NOMO-1 treated with dmso at 0.1 percent for 144 hours (cell line): Measurements from ENCODE around the gene GOLGA1.

Source experiments
- DNase-seq: peaks from one replicate; lab custom pipeline; 2025; ENCODE audit not compliant: unreplicated experiment; lab: John Stamatoyannopoulos, UW

GOLGA1 gene

GRCh38 chr9:124886461-124886860 lies 54.4 kb downstream of the GOLGA1 start:
- no peak for DNase-seq

DNA sequence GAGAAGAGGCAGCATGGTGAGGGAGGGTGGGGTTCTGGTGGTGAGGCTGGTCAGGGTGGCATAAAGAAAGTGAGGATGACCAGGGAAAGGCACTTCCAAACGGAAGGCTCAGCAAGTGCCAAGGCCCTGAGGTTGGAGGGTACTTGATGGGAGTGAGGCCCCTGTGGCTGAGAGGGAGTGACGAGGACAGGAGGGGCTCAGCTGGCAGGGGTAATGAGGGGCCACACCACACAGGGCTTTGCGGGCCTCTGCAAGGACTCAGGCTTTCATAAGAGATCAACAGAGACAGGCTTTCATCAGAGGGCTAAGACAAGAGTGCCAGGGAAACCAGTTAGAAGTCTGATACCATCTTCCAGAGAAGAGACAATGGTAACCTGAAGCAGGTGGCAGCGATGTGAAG lies 55.3 kb downstream of the GOLGA1 start:
- DNase-seq: no peak

- DNase-seq: no peak
Observed at GRCh38 chr9:124884376-124884775, 56.5 kb downstream of the GOLGA1 start.

DNA sequence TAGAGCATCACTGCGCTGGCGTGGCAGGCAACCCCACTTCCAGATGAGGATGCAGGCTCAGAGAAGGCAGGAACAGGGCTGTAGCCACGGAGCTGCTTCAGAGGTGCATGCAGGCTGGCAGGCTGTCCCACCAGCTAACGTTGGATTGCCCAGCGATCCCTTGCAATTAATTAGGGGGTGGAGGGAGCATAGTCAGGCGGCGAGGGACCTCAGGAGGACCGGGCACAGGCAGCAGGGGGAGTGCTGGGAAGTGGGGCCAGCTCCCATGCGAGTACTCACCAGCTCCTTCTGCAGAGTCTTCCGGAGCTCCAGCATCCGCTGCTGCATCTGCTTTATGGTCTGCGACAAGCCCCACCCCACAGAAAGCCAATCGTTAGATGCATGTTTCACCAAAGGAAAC lies 58.7 kb downstream of the GOLGA1 start:
- DNase-seq: no peak

GRCh38 chr9:124881138-124881743 lies 59.6 kb downstream of the GOLGA1 start:
- DNase-seq: no peak

GRCh38 chr9:124880501-124880900 lies 60.4 kb downstream of the GOLGA1 start:
- no peak for DNase-seq

DNA sequence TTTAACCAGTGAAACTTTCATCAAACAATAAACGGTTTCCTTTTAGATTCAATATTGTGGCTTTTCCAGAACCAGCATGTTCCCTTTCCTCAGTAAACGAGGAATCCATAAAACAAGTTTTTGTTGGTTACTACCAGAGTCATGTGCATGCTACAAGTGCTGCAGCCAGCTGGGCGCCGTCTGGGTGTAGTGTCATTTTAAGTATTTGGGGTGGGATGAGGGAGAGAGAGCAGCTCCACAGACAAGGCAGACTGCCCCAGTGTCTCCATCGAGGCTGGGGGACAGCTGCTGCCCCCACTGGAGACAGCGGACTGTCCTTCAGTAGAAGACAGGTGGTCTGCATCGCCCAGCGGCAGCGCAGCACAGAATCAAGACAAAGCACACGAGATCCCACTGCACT lies 61.7 kb downstream of the GOLGA1 start:
- DNase-seq: no peak

DNA sequence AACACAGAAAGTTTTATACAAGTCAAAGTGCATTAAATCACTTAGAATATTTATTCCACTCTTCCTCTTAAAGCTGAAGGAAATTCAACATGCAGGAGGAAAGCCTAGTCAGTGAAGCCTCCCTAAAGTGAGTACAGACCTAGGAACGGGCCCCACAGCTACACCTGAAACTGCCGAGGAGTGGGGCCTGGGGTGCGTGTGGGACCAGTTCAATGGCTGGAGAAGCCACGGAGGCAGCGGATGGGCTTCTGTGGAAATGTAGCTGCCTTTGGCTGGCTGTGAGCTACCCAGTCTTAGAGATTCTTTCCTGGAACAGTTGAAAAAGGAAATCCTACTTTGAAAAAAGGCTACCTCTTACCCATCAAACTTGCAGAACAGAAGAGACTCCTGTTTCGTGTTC lies 62.4 kb downstream of the GOLGA1 start:
- no peak for DNase-seq

GRCh38 chr9:124878021-124878420 lies 62.9 kb downstream of the GOLGA1 start:
- no peak for DNase-seq

GRCh38 chr9:124877021-124877782 lies 63.7 kb downstream of the GOLGA1 start:
- DNase-seq: no peak

DNA sequence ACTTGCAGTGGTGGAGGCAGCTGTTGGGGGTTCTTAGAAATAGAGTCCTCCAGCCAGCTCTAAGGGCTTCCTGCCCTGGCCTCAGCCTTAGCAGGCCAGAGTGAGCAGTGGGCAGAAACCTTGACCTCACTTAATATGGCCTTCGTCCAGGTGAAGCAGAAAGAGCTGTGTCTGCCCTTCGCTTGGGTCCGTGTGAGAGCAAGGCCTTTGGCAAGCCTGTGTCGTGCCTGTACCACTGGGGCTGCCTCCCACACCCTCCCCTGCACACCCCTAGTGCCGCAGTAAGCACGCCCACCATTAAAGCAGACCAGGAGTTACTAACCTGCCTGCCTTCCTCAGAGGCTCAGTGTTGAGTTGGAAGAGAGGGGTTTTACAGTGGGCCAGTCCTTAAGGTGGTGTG lies 65.4 kb downstream of the GOLGA1 start:
- no peak for DNase-seq

- DNase-seq: no peak
Observed at GRCh38 chr9:124873664-124874063, 67.2 kb downstream of the GOLGA1 start.

GRCh38 chr9:124871156-124871561 lies 69.7 kb downstream of the GOLGA1 start:
- no peak for DNase-seq

DNA sequence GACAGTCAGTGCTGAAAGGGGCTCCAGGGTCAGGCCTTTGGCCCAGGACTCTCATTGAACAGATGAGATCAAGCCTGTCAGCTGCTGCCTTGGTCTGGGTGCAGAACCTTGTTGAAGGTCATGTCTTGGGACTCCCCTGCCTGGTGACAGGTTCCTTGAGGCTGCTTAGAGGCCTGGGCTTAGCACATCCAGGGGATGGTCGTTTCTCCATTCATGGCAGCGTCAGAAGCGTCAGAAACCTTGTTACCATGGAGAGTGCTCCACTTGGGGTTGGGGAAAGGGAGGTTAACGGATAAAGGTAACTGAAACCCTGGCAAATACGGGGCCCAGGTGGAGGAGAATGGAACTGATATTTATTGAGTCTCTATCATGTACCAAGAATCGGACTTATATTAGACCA lies 70.2 kb downstream of the GOLGA1 start:
- DNase-seq: no peak

DNA sequence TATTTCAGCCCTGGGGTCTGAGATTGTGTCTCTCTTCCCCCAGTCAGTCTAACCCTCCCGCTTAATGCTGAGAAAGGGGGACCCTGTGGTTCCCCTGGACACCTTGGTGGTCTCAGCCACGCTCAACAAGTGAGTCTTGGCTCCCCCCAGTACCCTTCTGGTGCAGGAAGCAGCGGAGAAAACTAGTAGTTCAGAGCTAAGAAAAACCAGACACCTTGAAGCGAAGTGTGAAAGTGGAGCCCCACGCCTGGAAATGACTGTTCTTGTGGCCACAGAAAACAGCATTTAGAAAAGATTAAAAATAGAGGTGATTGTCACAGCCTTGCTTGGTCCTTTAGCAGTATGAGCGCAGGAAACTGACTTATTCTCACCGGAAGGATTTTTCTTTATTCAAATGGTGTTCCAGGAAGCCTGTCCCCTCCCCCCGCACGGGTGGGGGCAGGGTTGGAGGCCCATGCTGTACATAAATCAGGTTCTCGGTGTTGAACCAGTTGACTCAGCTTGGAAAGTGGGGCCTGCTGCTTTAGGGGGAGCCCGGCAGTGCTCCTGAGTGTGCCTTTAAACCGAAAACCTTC lies 70.8 kb downstream of the GOLGA1 start:
- no peak for DNase-seq

- no peak for DNase-seq
Observed at GRCh38 chr9:124869466-124869985, 71.4 kb downstream of the GOLGA1 start.

DNA sequence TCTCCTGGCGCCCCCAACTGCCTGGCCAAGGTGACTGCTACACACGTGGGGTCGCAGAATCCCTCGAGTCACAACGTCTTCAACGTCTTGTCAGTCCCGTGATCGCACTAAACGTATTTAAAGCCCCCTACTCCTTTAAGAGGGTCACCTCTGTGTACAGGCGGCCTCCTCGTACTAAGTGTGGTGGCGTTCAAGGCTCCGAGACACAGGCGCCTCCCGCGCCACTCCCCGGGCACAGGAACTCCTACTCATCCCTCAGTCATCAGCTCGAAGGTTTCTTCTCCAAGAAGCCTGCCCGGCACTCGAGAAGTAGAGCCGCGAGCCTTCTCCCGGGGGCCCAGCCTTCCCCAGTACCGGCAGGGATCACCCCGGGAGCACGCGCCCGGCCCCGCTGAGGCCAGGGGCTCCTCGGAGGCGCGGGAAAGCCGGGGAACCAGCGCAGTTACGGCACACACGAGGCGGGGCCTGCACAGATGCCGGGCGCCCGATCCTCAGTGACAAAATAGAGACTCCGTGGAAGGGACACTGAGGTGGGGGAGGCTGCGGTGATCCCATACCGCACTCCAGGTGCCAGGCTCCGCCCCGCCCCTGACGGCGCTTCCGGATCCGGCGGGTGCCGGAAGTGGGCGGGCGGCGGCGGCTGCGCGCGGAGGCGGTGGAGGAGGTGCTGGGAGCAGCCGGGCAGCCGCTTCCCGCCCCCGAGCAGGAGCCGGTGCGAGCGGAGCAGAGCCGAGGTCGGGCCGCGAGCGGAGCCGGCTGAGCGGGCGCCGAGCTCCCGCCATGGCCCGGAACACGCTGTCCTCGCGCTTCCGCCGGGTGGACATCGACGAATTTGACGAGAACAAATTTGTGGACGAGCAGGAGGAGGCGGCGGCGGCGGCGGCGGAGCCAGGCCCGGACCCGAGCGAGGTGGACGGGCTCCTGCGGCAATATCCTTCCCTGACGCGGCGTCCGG lies 72.1 kb downstream of the GOLGA1 start:
- peak; percentile 80 for DNase-seq

- no peak for DNase-seq
Observed at GRCh38 chr9:124863371-124863871, 77.5 kb downstream of the GOLGA1 start.

- DNase-seq: peak; percentile 93
Observed at GRCh38 chr9:124861342-124862229, 79.3 kb downstream of the GOLGA1 start, which contains the start of the genes ARPC5L and RPL35. Gene ARPC5L, plus strand, starts transcription at chr9:124862130. Its CDS starts 7,161 bp downstream, at chr9:124869291. Gene RPL35, minus strand, starts transcription at chr9:124861957. Its CDS starts 45 bp downstream, at chr9:124861912.
